Measurements from ENCODE around the gene ADIG.

ADIG gene

GRCh38 chr20:38607351-38607750 is 26.4 kb downstream of the ADIG start:
- no peaks in the 10 kb centered on the region for H3K36me3 ChIP-seq
- H3K27me3 ChIP-seq (ENCODE audit: insufficient read depth, low read depth, severe bottlenecking), result no peaks in the 10 kb centered on the region
- no peak for TF ChIP-seq CTCF (IDR thresholded peaks at IDR 0.05; ENCODE audit: low read depth, low read length)
- no peaks in the 10 kb centered on the region for H3K9me3 ChIP-seq (ENCODE audit: severe bottlenecking)
- H3K4me3 ChIP-seq (ENCODE audit: low read depth, low read length), result no peak overlapping the region
- no peak for DNase-seq
- H3K27ac ChIP-seq, result no peak overlapping the region

- no peak overlapping the region for H3K27ac ChIP-seq
- H3K36me3 ChIP-seq, result no peaks in the 10 kb centered on the region
- TF ChIP-seq CTCF (IDR thresholded peaks at IDR 0.05; ENCODE audit: low read depth, low read length), result no peak
- H3K4me3 ChIP-seq (ENCODE audit: low read depth, low read length), result no peak overlapping the region
- no peak for DNase-seq
- H3K27me3 ChIP-seq (ENCODE audit: insufficient read depth, low read depth, severe bottlenecking), result no peaks in the 10 kb centered on the region
- no peaks in the 10 kb centered on the region for H3K9me3 ChIP-seq (ENCODE audit: severe bottlenecking)
These were observed 27.2 kb downstream of the ADIG start for GRCh38 chr20:38608188-38608587.

- no peaks in the 10 kb centered on the region for H3K36me3 ChIP-seq
- H3K4me3 ChIP-seq (ENCODE audit: low read depth, low read length), result no peak overlapping the region
- no peak for DNase-seq
- H3K27ac ChIP-seq, result no peak overlapping the region
- H3K27me3 ChIP-seq (ENCODE audit: insufficient read depth, low read depth, severe bottlenecking), result no peaks in the 10 kb centered on the region
- TF ChIP-seq CTCF (IDR thresholded peaks at IDR 0.05; ENCODE audit: low read depth, low read length), result no peak
- H3K9me3 ChIP-seq (ENCODE audit: severe bottlenecking), result no peaks in the 10 kb centered on the region
These were observed 28.8 kb downstream of the ADIG start for GRCh38 chr20:38609815-38610214.

GRCh38 chr20:38610521-38610920 is 29.5 kb downstream of the ADIG start:
- no peak for DNase-seq
- H3K4me3 ChIP-seq (ENCODE audit: low read depth, low read length), result no peak overlapping the region
- TF ChIP-seq CTCF (IDR thresholded peaks at IDR 0.05; ENCODE audit: low read depth, low read length), result no peak
- H3K36me3 ChIP-seq, result no peaks in the 10 kb centered on the region
- H3K27me3 ChIP-seq (ENCODE audit: insufficient read depth, low read depth, severe bottlenecking), result no peaks in the 10 kb centered on the region
- no peaks in the 10 kb centered on the region for H3K9me3 ChIP-seq (ENCODE audit: severe bottlenecking)
- H3K27ac ChIP-seq, result no peak overlapping the region

GRCh38 chr20:38612751-38613515 is 31.9 kb downstream of the ADIG start:
- no peaks in the 10 kb centered on the region for H3K27me3 ChIP-seq (ENCODE audit: insufficient read depth, low read depth, severe bottlenecking)
- no peak overlapping the region for H3K4me3 ChIP-seq (ENCODE audit: low read depth, low read length)
- H3K36me3 ChIP-seq, result no peaks in the 10 kb centered on the region
- no peak for TF ChIP-seq CTCF (IDR thresholded peaks at IDR 0.05; ENCODE audit: low read depth, low read length)
- H3K27ac ChIP-seq, result no peak overlapping the region
- DNase-seq, result no peak
- no peaks in the 10 kb centered on the region for H3K9me3 ChIP-seq (ENCODE audit: severe bottlenecking)

- no peaks in the 10 kb centered on the region for H3K36me3 ChIP-seq
- no peak overlapping the region for H3K27ac ChIP-seq
- H3K4me3 ChIP-seq (ENCODE audit: low read depth, low read length), result no peak overlapping the region
- no peaks in the 10 kb centered on the region for H3K9me3 ChIP-seq (ENCODE audit: severe bottlenecking)
- no peak for TF ChIP-seq CTCF (IDR thresholded peaks at IDR 0.05; ENCODE audit: low read depth, low read length)
- H3K27me3 ChIP-seq (ENCODE audit: insufficient read depth, low read depth, severe bottlenecking), result no peaks in the 10 kb centered on the region
- DNase-seq, result no peak
These were observed 34.3 kb downstream of the ADIG start for GRCh38 chr20:38615283-38615682.

Data from WERI-Rb-1 (cell line).